ACHN (cell line): ENCODE data around the gene PTGDR.
A peak's percentile ranks its signal among the peaks of the same experiment; 100 is the strongest.

Source experiments
- DNase-seq: peaks from one replicate; pipeline ENCODE4 v3.0.0-alpha.2; 2015
- in situ Hi-C: cut with HindIII; loops from 2 replicates; pipeline ENCODE4 v1.10.0; 2017; ENCODE audit warnings: low sequenced_read_pairs, low pct_ligation_motif_present, low pct_unique_long_range_greater_than_20kb

Gene PTGDR

DNA sequence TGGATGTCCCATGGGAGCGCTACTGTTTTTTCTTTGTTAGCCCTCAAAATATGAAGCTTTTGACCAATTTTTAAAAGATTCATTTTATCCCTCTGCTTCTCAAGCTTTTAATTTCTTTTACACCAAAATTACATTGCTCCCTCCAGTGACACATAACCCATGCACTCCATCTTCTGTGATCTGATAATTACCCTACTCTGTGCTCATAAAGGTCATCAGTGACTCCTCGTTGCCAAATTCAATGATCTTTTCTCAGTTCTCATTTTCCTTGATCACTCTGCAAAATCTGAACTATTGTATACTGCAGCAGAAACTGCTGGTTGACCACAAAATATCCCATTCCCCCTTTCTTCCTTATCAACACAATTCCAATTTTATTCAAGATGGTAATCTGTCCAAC is 8.7 kb upstream of the PTGDR start:
- in situ Hi-C loops: no loop called here
- DNase-seq: no peak

DNA sequence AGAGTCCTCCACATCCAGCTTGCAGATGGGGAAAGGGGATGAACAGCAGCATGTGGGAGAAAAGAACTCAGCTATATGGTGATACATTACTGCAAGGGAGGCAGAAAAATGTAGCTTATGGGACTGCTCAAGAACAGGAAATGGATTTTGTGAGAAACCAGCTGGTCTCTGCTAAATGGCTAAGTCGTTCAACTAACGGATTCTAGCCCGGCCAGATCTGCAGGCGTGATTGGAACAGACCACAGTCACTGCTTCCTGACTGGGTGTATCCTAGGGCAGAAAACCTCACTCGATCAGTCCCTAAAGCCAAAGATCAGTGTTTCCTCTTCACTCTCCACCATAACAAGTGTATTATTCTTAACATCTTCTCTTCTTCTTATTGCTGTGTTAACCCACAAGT is 8.1 kb upstream of the PTGDR start:
- in situ Hi-C loops: no loop called here
- DNase-seq: no peak

DNA sequence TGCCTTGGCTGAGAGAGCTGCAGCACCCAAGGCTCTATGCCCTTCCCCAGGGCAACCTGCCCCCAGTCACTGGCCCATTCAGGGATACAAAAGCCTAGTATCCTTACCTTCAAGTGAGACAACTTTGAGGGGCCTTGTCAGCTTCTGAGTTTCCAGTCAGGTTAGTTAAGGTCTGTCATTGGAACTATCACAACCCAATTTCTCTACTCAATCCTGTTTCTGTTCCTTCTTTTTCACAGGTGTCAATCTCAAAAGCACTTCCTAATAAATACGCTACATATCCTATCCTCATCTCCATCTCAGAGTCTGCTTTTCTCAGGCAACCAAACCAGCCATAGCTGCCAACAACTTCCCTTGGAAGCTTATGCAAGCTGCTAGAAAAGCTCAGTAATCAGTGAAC is 4.9 kb upstream of the PTGDR start:
- DNase-seq: no peak
- in situ Hi-C loops: no loop called here

DNA sequence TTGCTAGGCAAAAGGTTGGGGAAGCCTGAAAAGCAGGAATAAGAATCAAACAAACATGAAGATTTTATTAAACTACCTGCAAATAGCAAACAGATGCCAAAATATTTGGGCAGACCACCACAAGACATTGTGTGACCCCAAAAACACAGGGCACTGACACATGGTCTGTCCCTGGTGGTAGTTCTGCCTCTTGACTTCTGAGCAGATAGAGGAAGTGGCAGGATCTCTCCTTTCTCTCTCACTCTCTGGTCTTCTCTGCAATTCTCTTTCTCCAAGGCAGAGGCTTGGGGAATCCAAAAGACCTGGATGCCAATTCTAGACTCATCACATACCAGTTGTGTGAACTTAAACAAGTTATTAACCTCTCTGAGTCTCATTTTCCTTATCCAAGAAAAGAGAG is 4.3 kb upstream of the PTGDR start:
- in situ Hi-C loops: no loop called here
- no peak for DNase-seq

DNA sequence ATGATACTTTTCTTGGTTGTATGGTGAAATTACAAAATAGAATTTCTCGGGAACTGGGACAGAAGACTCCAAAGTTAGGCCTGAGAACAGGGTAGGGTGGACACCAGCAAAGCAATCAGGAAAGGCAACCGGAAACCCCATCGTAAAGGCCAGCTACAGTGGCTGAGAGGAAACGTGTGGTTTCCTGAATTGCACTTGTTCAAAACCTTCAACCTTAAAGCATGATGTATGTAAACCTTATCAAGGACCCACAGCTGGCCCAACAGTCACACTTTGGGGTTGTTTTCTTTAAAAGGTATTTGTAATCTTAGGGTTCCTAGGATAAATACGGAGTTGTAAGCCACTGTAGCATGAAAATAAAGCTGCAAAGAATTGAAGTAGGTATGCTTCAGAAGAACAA is 2.2 kb upstream of the PTGDR start:
- in situ Hi-C loops: no loop called here
- DNase-seq: no peak

DNA sequence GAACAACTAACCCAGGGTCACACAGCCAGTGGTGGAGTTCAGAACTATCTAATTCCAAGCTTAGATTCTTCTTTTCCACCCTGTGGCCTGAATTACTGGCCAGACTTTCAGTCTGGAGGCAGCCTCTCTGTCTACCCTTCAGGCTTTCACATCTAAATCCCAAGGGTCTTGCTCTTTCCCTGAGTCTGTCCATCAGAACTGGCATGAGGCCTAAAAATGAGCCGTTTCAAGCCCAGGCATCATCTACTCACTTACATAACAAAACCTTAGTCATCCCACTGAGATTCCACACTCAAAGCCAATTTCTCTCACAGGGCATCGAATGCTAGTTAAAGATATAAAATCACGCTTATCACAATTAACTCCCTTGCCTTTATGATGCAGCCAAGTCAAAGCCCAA is 1.3 kb upstream of the PTGDR start:
- no peak for DNase-seq
- in situ Hi-C loops: no loop called here

DNA sequence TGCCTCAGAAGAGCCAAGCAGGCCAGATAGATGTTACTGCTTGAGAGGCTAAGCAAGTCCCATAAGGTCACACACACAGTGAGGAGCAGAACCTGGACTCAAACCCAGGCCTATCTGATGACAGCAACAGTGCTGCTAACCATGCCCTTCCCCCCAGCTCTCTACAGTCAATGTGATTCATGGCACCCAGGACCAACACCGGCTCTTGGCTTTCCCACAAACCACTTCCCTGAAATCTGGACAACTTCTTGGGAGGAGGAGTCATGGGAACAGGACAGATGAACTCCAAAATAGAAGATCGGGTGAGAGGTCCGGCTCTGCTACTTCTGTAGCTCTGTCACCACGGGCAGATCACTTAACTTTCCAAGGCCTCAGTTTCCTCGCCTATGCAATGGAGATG is 716 bp upstream of the PTGDR start:
- no peak for DNase-seq
- in situ Hi-C loops: no loop called here

DNA sequence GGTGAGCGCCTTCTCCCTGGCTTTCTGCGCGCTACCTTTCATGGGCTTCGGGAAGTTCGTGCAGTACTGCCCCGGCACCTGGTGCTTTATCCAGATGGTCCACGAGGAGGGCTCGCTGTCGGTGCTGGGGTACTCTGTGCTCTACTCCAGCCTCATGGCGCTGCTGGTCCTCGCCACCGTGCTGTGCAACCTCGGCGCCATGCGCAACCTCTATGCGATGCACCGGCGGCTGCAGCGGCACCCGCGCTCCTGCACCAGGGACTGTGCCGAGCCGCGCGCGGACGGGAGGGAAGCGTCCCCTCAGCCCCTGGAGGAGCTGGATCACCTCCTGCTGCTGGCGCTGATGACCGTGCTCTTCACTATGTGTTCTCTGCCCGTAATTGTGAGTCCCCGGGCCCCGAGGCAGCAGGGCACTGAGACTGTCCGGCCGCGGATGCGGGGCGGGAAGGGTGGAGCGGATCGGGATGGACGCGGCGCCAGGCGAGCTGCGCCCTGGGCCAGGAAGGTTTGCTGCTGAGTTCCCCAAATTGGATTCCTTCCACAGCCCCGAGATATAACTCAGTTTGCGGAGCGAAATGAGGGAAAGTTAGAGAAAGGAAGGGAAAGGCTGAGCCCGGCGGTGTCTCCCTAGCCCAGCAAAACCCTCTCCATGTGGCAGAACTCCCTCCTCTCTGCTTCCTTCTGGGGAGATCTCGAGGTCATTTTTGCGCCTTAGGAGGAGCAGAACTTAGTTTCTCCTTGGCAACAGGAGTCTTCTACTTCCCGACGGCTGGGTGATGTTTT is 972 bp downstream of the PTGDR start:
- no peak for DNase-seq

DNA sequence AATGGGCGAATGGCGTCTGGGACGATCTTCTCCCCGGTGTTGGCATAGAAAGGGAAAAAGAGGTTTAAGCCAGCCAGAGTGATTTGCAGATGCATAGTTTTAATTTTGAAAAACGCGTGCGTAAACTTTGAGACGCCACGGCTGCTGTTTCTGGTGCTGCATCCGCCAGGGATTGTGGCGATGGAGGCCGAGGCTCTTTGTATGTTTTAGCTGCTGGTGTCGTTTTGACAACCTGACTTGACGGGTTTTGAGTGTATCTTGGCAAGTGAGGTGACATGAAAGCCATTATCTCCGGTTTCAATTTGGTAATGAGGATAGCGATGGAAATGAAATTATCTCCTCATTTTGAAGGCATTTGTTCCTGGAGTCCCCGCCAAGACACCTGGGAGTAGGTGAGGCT is 1.6 kb downstream of the PTGDR start:
- DNase-seq: no peak
- in situ Hi-C loops: no loop called here

More for the DNA sequence above, 972 bp downstream of the PTGDR start:
- in situ Hi-C loops: no loop called here

DNA sequence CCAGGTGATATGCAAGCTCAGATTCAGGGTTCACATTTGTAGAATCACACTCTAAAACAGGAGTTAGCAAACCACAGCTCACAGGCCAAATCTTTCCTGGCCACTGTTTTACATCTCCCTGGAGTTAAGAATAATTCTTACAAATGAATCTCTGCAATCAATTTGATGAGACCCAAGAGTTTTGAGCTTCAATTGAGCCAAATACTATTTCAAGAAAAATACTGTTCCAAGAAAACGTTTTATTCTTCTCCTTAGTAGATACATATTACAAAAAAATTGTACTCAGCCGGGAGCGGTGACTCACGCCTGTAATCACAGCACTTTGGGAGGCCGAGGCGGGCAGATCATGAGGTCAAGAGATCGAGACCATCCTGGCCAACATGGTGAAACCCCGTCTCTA is 2.5 kb downstream of the PTGDR start:
- in situ Hi-C loops: no loop called here
- DNase-seq: no peak

DNA sequence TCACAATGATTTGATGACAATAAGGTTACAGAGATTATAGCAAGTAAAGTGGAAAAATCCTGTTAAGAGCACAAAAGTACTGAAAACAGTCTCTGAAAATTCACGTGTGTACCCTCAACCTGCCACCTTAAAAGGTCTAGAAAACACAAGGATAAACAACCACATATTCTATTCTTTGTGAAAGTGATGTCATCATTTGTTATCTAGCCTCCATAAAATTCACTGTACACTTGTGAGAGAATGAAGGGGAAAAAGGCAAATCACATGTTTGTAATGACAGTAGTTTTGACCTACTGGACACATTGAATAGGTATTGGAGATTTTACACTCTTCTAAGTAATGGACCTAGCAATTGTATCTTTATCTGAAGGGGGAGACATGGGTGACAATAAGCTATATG is 4.0 kb downstream of the PTGDR start:
- DNase-seq: no peak
- in situ Hi-C loops: no loop called here

DNA sequence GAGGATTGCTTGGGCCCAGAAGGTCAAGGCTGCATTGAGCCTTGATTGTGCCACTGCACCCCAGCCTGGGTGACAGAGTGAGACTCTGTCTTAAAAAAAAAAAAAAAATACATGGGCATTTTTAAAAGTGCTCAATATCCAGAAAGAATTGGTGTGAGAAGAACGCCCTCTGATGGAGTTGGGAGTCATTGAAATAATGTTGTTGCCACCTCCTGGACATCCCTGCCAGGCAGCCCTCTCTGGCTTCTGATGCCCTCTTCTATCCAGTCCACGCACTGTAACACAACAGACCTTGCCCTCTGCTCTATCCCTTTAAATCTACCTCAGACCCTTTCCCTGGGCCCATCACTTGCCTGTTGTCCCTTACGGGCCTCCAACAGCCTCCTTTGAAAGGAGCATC is 4.9 kb downstream of the PTGDR start:
- in situ Hi-C loops: no loop called here
- DNase-seq: peak; percentile 35

DNA sequence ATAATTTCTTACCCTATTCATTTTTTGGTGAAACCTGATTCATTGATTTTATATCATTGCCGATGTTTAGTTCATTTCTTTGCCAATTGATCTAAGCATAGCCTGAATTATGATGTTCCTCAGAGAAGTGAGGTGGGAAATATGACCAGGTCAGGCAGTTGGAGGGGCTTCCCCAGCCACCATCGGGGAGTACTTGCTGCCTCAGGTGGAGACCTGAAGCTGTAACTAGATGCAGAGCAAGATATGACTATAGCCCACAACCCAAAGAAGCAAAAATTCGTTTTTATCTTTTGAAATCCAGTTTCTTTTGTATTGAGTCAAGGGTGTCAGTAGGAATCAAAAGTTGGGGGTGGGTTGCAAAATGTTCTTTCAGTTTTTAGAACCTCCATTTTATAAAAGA is 7.9 kb downstream of the PTGDR start:
- in situ Hi-C loops: no loop called here
- no peak for DNase-seq

DNA sequence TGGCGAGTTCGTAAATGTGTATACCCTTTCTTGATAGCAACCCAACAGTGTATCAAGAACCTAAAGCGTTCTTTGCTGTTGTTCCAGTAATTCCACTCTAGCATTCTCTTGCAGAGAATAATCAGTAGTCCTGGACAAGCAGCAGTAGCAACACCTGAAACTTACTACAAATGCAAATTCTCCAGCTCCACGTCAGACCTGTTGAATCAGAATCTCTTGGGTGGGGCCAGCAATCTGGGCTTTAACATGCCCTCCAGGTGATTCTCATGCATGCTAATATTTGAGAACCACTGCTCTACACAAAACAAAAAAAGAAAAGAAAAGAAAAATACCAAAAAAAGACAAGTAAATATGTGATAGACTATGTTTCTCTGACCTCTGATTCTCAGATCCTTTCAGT is 10.1 kb downstream of the PTGDR start:
- no peak for DNase-seq
- in situ Hi-C loops: no loop called here

DNA sequence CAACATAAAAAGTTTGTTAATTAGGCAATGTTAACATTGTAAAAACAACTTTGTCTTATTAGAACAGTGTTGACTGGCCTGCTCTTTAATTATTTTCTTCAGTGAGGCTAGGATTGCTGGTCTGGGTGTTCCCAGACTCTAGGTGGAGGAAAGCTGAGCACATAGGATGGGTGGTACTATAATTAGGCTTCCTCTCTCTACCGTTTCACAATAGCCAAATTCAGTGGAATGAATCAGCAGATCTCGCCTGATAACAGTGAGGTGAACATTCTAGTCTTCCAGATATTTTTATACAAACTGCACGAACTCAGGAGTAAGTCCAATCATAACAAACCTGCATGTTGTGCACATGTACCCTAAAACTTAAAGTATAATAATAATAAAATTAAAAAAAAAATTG is 11.9 kb downstream of the PTGDR start:
- in situ Hi-C loops: no loop called here
- no peak for DNase-seq

DNA sequence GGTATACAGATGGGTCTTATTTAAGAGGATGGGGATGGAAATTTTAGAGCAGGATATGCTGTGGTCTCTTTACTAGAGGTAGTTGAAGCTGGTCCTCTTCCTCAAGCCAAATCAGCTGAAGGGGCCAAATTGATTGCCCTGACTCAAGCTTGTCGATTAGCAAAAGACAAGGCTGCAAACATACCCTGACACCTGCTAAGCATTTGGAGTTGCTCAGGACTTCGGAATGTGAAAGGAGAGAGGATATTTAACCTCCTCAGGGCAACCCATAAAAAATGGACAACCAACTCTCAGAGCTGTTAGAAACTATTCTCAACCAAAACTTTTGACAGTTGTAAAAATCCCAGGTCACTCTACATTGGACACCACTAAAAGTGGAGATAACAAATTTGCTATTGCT is 15.6 kb downstream of the PTGDR start:
- in situ Hi-C loops: no loop called here
- DNase-seq: no peak

DNA sequence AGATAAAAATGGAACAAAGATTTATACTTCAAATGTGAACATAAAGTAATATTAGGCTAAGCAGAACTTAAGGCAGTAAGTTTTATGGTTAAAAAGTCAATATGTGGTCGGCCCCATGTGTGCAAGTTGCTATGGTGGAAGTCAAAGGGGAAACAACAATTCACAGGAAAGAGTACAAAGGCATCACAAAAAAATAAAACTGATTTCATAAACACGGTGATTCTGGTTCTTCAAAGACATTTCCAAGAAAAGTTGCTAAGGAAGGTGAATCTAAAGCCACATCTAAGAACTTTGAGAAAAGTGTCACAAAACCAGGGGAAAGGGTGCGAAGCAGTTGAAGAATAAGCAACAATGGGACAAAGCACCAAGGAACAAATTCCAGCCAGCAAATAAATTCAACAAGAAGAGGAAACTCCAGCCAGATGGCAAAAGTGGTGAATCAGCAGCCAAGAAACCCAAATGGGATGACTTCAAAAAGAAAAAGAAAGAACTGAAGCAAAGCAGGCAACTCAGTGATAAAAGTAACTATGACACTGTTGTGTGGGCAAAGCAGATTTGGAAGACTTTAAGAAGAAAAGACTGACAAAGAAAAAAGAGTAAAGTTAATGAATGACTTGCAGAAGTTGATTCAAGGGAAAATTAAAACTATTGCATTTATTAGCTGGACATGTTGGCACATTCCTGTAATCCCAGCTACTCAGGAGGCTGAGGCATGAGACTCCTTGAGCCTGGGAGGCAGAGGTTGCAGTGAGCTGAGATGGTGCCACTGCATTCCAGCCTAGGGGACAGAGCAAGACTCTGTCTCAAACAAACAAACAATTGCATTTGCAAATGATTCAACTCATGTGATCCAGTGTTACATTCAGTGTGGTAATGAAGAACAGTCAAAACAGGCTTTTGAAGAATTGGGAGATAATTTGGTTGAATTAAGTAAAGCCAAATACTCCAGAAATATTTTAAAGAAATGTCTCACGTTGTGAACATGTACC is 19.5 kb downstream of the PTGDR start:
- DNase-seq: no peak
- in situ Hi-C loops: no loop called here

DNA sequence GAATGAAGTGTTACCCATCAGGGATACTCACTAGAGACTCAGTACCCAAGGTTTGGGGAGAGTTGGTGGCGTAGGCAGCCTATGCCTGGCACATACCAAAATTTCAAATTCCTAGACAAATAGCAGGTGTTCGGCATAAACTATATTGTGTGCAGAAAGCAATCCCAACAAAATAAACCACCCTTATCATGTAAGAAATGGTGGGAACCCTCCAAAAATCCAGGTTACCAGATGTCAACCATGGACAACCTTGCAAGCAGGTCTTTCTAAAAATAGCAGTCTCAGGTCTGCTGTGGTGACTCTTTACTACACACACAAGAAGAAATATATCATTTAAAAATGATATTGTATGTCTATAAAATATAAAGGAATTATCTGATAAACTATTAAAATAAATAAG is 28.9 kb downstream of the PTGDR start:
- in situ Hi-C loops: no loop called here

DNA sequence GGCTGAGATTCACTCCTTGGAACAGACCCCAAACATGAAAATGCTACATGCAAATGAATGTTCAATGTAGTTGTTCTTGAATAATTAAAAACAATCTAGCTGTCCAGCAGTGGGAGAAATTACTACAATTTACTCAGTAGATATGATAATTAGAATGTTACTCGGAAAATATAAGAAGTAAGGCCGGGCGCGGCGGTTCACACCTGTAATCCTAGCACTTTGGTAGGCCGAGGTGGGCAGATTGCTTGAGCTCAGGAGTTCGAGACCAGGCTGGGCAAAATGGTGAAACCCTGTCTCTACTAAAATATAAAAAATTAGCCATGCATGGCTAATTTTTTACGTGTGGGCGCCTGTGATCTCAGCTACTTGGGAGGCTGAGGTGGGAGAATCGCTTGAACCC is 31.3 kb downstream of the PTGDR start:
- no peak for DNase-seq
- in situ Hi-C loops: no loop called here

More for the DNA sequence above, 28.9 kb downstream of the PTGDR start:
- DNase-seq: no peak
